OCI-LY3 (cell line): Measurements from ENCODE around the gene ASB7.

Experiments used
- H2AFZ ChIP-seq: fragments of 200-600, 300-600 bp; shearing (Covaris generic); 2 replicates; pipeline ENCODE4 v1.6.0; 2014; ENCODE audit warnings: antibody characterized with exemption, low read depth, low read length
- H3K27ac ChIP-seq: fragments of 200-600, 300-600 bp; sonication (generic); 2 replicates; pipeline ENCODE4 v1.5.1; 2014; ENCODE audit warnings: mild to moderate bottlenecking, low read length, moderate library complexity, mixed read lengths
- H3K27me3 ChIP-seq: fragments of 200-600, 300-600 bp; sonication (generic); 2 replicates; pipeline ENCODE4 v1.6.1; 2014; ENCODE audit warnings: low read depth, low read length, mixed read lengths
- H3K36me3 ChIP-seq: fragments of 200-600, 300-600 bp; sonication (generic); replicated peaks from 2 replicates; pipeline ENCODE3; 2014; ENCODE audit warnings: low read depth, low read length, mixed read lengths
- H3K4me1 ChIP-seq: fragments of 300-600, 200-600 bp; sonication (generic); 2 replicates; pipeline ENCODE4 v1.6.1; 2014; ENCODE audit warnings: low read length, mixed read lengths
- H3K4me2 ChIP-seq: fragments of 200-600, 300-600 bp; sonication (generic); 2 replicates; pipeline ENCODE4 v1.6.1; 2014; ENCODE audit warnings: low read length, mixed read lengths
- H3K4me3 ChIP-seq: fragments of 300-600, 200-600 bp; sonication (generic); 2 replicates; pipeline ENCODE4 v1.5.1; 2014; ENCODE audit warnings: antibody characterized with exemption, mild to moderate bottlenecking, low read length, moderate library complexity
- H3K79me2 ChIP-seq: fragments of 300-600, 200-600 bp; shearing (Covaris generic); 2 replicates; pipeline ENCODE4 v1.6.1; 2014; ENCODE audit warnings: mild to moderate bottlenecking, low read length, mixed read lengths
- H3K9ac ChIP-seq: fragments of 300-600, 200-600 bp; shearing (Covaris generic); 2 replicates; pipeline ENCODE4 v1.6.0; 2014; ENCODE audit warnings: mild to moderate bottlenecking, low read length, moderate library complexity
- H3K9me3 ChIP-seq: fragments of 200-600, 300-600 bp; shearing (Covaris generic); 2 replicates; pipeline ENCODE4 v1.6.1; 2014; ENCODE audit warnings: low read length, mixed read lengths; ENCODE audit not compliant: insufficient read depth
- H4K20me1 ChIP-seq: fragments of 200-600, 300-600 bp; sonication (generic); 2 replicates; pipeline ENCODE4 v1.6.1; 2016; ENCODE audit warnings: low read length, mixed read lengths; ENCODE audit not compliant: insufficient read depth
- EZH2phosphoT487 ChIP-seq: fragments of 200-600 bp; shearing (Covaris generic); IDR thresholded peaks from 2 replicates; pipeline ENCODE4 v1.6.1; 2018; ENCODE audit warnings: antibody characterized with exemption, mixed run types, low read depth
- TF ChIP-seq, protein P1 (sequence below): fragments of 200-600, 300-600 bp; sonication (generic); IDR thresholded peaks from 2 replicates; pipeline ENCODE4 v1.5.1; 2014; ENCODE audit warnings: antibody characterized with exemption, low read length, low read depth

Gene ASB7, protein sequence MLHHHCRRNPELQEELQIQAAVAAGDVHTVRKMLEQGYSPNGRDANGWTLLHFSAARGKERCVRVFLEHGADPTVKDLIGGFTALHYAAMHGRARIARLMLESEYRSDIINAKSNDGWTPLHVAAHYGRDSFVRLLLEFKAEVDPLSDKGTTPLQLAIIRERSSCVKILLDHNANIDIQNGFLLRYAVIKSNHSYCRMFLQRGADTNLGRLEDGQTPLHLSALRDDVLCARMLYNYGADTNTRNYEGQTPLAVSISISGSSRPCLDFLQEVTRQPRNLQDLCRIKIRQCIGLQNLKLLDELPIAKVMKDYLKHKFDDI

DNA sequence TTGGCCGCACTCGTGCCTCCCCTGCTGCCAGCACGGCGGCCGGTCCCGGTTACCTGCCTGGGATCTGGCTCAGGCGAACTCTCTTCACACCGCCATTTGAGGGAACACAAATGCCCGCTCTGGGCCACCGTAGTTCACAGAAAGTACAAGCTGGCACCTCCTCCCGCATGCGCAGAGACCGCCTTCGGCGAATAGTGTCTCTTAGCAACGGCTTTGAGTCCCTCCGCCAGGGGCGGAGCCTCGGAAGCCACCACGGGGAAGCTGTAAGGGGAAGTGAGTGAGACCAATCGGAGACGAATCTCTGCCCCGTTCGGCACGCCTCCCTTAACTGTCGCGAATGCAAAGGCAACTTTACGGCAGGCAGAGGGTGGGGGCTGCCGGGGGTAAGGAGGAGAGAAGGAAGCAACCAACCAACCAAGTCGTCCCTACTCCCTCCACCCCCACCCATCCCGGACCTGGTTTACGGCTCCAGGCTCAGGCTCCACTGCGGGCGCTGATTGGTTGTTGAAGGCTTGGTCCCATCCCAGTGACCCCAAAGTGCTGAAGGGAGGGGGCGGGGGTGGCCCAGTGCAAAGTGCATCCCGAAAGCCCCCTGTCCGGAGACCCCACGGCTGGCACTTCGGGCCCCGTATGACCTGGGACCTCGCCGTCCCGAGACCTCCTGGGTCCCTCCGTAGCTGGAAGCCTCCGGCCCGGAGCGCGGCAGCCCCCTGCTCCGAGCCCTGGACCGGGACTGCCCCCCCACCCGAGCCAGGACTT is at the start of gene ASB7, which contains the start of gene LINS1:
Gene ASB7 (plus strand): TSS at position 526 of the 759 bp plus-strand sequence. CDS start 9,628 bp downstream, outside the sequence.
Gene LINS1 (minus strand): TSS at position 121 of the 759 bp plus-strand sequence. CDS start 21,342 bp downstream, outside the sequence.
- Histone ChIP-seq H3K27ac (peak within 1 kb of the TSS; percentile 84), H3K79me2 (peaks cover 84% of the 10 kb centered on the region), H3K9ac (peak within 1 kb of the TSS; percentile 97), H3K4me2 (peak within 1 kb of the TSS; percentile 87), H3K36me3 (peaks cover 18% of the 10 kb centered on the region), H3K4me1 (peaks cover 16% of the 10 kb centered on the region), H2AFZ (peak within 1 kb of the TSS; percentile 69; the same call in 1 of the 2 replicates), H3K4me3 (peak within 1 kb of the TSS; percentile 95), H3K9me3 (no peaks in the 10 kb centered on the region), H4K20me1 (no peaks in the 10 kb centered on the region), H3K27me3 (no peaks in the 10 kb centered on the region)
- TF ChIP-seq, protein P1, sequence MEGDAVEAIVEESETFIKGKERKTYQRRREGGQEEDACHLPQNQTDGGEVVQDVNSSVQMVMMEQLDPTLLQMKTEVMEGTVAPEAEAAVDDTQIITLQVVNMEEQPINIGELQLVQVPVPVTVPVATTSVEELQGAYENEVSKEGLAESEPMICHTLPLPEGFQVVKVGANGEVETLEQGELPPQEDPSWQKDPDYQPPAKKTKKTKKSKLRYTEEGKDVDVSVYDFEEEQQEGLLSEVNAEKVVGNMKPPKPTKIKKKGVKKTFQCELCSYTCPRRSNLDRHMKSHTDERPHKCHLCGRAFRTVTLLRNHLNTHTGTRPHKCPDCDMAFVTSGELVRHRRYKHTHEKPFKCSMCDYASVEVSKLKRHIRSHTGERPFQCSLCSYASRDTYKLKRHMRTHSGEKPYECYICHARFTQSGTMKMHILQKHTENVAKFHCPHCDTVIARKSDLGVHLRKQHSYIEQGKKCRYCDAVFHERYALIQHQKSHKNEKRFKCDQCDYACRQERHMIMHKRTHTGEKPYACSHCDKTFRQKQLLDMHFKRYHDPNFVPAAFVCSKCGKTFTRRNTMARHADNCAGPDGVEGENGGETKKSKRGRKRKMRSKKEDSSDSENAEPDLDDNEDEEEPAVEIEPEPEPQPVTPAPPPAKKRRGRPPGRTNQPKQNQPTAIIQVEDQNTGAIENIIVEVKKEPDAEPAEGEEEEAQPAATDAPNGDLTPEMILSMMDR, result no peak
- no peak for TF ChIP-seq EZH2phosphoT487

DNA sequence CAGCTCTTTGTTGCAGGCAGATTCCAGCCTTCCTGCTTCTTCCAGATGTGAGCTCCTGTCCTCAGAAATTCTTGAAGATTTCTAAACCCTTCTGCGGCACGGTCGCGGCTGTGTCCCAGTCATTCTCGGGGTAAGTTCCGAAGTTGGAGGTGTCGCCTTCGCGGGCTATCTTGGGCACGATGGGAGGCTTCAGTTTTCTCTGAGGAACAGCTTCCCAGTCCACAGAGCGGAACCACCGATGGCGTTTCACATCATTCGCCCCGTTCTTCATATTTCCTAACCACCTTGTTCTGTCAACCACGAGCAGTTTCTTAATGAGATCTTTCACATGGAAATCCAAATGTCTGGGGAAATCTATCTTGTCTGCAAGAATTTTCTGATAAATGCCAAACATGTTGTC is 48.9 kb upstream of the ASB7 start:
- Histone ChIP-seq H3K27me3 (no peaks in the 10 kb centered on the region), H3K4me1 (no peaks in the 10 kb centered on the region), H3K27ac (no peak overlapping the region), H3K36me3 (no peaks in the 10 kb centered on the region), H3K9ac (no peak overlapping the region), H2AFZ (no peak overlapping the region), H3K4me3 (no peak overlapping the region), H3K9me3 (no peaks in the 10 kb centered on the region), H3K4me2 (no peak overlapping the region), H4K20me1 (no peaks in the 10 kb centered on the region), H3K79me2 (no peaks in the 10 kb centered on the region)
- no peak for TF ChIP-seq EZH2phosphoT487
- TF ChIP-seq, protein P1, result no peak

DNA sequence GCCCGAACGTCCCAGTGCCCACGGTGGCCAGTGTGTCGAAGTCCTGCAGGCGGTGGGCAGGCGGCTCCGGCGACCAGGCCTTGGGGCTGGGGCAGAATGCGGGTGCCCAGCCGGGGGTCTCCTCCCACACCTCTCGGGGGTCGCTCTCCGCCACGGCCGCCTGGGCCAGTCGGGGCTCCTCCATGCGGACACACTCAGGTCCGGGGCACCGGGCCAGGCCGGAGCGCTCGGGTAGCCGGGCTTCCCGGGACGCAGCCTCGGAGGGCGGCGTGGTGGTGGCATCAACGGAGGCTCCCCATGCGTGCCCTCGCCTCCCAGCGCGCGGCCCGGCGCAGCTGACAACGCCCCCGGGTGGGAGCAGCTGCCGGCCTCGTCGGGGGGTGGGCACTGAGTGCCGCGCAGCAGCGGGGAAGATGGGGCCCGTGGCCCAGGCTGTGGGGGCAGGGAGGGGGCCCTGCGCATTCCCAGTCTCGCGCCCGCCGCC is 43.6 kb upstream of the ASB7 start:
- Histone ChIP-seq H3K9me3 (no peaks in the 10 kb centered on the region), H3K27ac (no peak overlapping the region), H4K20me1 (no peaks in the 10 kb centered on the region), H2AFZ (no peak overlapping the region), H3K4me2 (no peak overlapping the region), H3K27me3 (no peaks in the 10 kb centered on the region), H3K4me3 (no peak overlapping the region), H3K9ac (no peak overlapping the region), H3K4me1 (no peaks in the 10 kb centered on the region), H3K79me2 (no peaks in the 10 kb centered on the region), H3K36me3 (no peaks in the 10 kb centered on the region)
- TF ChIP-seq, protein P1, result no peak
- TF ChIP-seq EZH2phosphoT487, result no peak

DNA sequence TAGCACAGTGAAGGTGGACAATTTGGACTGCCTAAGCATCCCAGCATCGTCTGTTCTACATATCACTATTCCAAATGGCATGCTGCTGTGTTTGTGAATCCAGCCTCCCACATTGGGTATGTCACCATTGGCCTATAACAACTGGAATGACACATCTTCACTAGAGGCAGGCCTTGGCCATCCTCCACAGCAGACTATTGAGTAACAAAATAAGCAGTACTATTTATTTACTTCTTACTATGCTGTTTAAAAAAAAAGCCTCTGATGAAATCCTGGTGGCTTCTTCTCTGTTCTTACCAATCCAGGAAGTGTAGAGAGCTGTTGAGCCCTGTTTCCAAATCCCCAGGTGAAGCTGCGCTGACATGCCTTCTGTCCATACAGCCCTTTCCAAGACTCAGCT is 43.1 kb upstream of the ASB7 start:
- no peak overlapping the region for H3K27ac ChIP-seq
- no peak overlapping the region for H3K4me3 ChIP-seq
- H4K20me1 ChIP-seq, result no peaks in the 10 kb centered on the region
- no peaks in the 10 kb centered on the region for H3K27me3 ChIP-seq
- no peak for TF ChIP-seq EZH2phosphoT487
- TF ChIP-seq, protein P1, result no peak
- H3K36me3 ChIP-seq, result no peaks in the 10 kb centered on the region
- no peaks in the 10 kb centered on the region for H3K4me1 ChIP-seq
- no peak overlapping the region for H2AFZ ChIP-seq
- no peak overlapping the region for H3K9ac ChIP-seq
- H3K9me3 ChIP-seq, result no peaks in the 10 kb centered on the region
- no peak overlapping the region for H3K4me2 ChIP-seq
- no peaks in the 10 kb centered on the region for H3K79me2 ChIP-seq
